ENCODE data around the gene CARMIL1.

GRCh38 chr6:25465941-25466340 is 186.8 kb downstream of the CARMIL1 start:
- TF ChIP-seq HDGF (IDR thresholded peaks at IDR 0.05; ENCODE audit: borderline replicate concordance): no peak
- TF ChIP-seq SUZ12 (IDR thresholded peaks at IDR 0.05): no peak
- TF ChIP-seq FOXM1 (IDR thresholded peaks at IDR 0.05; ENCODE audit: borderline replicate concordance): no peak
- no peak for TF ChIP-seq ARNT (IDR thresholded peaks at IDR 0.05)
- TF ChIP-seq BHLHE40 (IDR thresholded peaks at IDR 0.05; ENCODE audit: borderline replicate concordance): no peak
- TF ChIP-seq FOXA1 (IDR thresholded peaks at IDR 0.05): no peak
- no peak for TF ChIP-seq FOXK2 (IDR thresholded peaks at IDR 0.05)
- no peak for TF ChIP-seq L3MBTL2 (conservative IDR thresholded peaks at IDR 0.05)
- no peak for TF ChIP-seq SP1 (IDR thresholded peaks at IDR 0.05)
- TF ChIP-seq ELF4 (IDR thresholded peaks at IDR 0.05): no peak

Data from HEK293T (cell line).